Osteoblast (primary cell): ENCODE results near the gene PRDM11. TPM values are rescaled to one million over a fixed set of nuclear protein-coding genes. Genes with fewer than 3 reads are reported as not detected.

Experiments used
- DNase-seq: peaks from one replicate; pipeline ENCODE4 v3.0.0; 2011; ENCODE audit warnings: low spot score, mixed read lengths; ENCODE audit not compliant: insufficient read length; ENCODE audit errors: missing footprints
- H2AFZ ChIP-seq: 2 replicates; pipeline ENCODE4 v1.6.0; 2011; ENCODE audit warnings: mild to moderate bottlenecking, low read length
- H3K27ac ChIP-seq: 2 replicates; pipeline ENCODE4 v1.5.1; 2011; ENCODE audit warnings: mild to moderate bottlenecking, low read depth, low read length, moderate library complexity
- H3K27me3 ChIP-seq: 2 replicates; pipeline ENCODE4 v1.6.0; 2012; ENCODE audit warnings: mild to moderate bottlenecking, control low read depth, inconsistent platforms, low read length, moderate library complexity; ENCODE audit not compliant: insufficient read depth
- H3K36me3 ChIP-seq: 2 replicates; pipeline ENCODE4 v1.5.1; 2011; ENCODE audit warnings: mild to moderate bottlenecking, low read length, control low read depth, moderate library complexity; ENCODE audit not compliant: insufficient read depth
- H3K4me1 ChIP-seq: 2 replicates; pipeline ENCODE4 v1.5.1; 2011; ENCODE audit warnings: mild to moderate bottlenecking, low read length, control low read depth, moderate library complexity; ENCODE audit not compliant: insufficient read depth
- H3K4me2 ChIP-seq: 2 replicates; pipeline ENCODE4 v1.6.0; 2011; ENCODE audit warnings: mild to moderate bottlenecking, low read length; ENCODE audit not compliant: insufficient read depth
- H3K4me3 ChIP-seq: fragments of 200-600 bp; sonication (generic); 3 replicates; pipeline ENCODE4 v1.5.1; 2012; ENCODE audit warnings: mild to moderate bottlenecking, low read length, inconsistent platforms; ENCODE audit not compliant: insufficient read depth
- H3K79me2 ChIP-seq: 2 replicates; pipeline ENCODE4 v1.6.0; 2012; ENCODE audit warnings: mild to moderate bottlenecking, low read length, control low read depth, inconsistent platforms; ENCODE audit not compliant: insufficient read depth
- H3K9me3 ChIP-seq: 2 replicates; pipeline ENCODE4 v1.5.1; 2011; ENCODE audit warnings: low read depth, low read length, control low read depth
- H4K20me1 ChIP-seq: 2 replicates; pipeline ENCODE4 v1.6.0; 2012; ENCODE audit warnings: mild to moderate bottlenecking, low read length, control low read depth; ENCODE audit not compliant: insufficient read depth
- CTCF ChIP-seq: IDR thresholded peaks from 2 replicates; pipeline ENCODE4 v1.5.1; 2011; ENCODE audit warnings: mild to moderate bottlenecking, low read depth, low read length, moderate library complexity; ENCODE audit errors: extremely low read depth
- total RNA-seq: library from RNA; depleted of rRNA; stranded (reverse); fragments of >200 nt; gene quantifications from 2 replicates; pipeline ENCODE4 v1.2.3, GENCODE V29; 2012

PRDM11 gene
- total RNA-seq, 1 donor: 5.4 TPM

DNA sequence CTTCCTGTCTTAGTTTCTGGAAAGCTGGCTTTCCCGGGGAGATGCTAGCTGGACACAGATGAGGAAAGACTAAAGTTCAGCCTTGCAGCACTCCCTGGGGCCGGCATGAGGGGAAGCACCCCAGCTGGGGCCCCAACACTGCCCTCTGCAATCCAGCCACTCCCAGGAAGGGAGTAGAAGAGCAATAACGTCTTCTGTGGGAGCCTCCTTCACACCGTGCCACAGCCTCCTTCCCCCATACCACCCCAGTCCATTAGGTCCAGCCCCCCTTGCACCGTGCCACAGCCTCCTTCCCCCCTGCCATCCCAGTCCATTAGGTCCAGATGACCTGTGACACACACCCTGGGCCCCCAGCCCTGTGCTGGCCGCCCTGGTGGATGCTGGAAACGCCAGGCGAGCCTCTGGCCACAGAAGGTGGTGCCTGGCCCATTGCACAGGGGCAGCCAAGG lies 44.1 kb upstream of the PRDM11 start:
- Histone ChIP-seq H3K79me2 (no peaks in the 10 kb centered on the region), H3K9me3 (no peaks in the 10 kb centered on the region), H3K27me3 (peaks cover 25% of the 10 kb centered on the region), H3K27ac (no peak overlapping the region), H3K36me3 (no peaks in the 10 kb centered on the region), H2AFZ (no peak overlapping the region), H3K4me3 (peak overlapping the region; percentile 56), H4K20me1 (no peaks in the 10 kb centered on the region), H3K4me1 (peaks cover 9% of the 10 kb centered on the region), H3K4me2 (peak overlapping the region; percentile 78)
- no peak for TF ChIP-seq CTCF
- no peak for DNase-seq

GRCh38 chr11:45102810-45103621 lies 43.4 kb upstream of the PRDM11 start:
- Histone ChIP-seq H4K20me1 (no peaks in the 10 kb centered on the region), H3K4me3 (peak overlapping the region; percentile 56), H3K27ac (no peak overlapping the region), H3K79me2 (no peaks in the 10 kb centered on the region), H3K4me2 (peak overlapping the region; percentile 78), H3K9me3 (no peaks in the 10 kb centered on the region), H2AFZ (peak overlapping the region; percentile 58), H3K36me3 (no peaks in the 10 kb centered on the region), H3K4me1 (peaks cover 9% of the 10 kb centered on the region), H3K27me3 (peaks cover 25% of the 10 kb centered on the region)
- peak; percentile 95 for DNase-seq
- peak; percentile 96 for TF ChIP-seq CTCF

DNA sequence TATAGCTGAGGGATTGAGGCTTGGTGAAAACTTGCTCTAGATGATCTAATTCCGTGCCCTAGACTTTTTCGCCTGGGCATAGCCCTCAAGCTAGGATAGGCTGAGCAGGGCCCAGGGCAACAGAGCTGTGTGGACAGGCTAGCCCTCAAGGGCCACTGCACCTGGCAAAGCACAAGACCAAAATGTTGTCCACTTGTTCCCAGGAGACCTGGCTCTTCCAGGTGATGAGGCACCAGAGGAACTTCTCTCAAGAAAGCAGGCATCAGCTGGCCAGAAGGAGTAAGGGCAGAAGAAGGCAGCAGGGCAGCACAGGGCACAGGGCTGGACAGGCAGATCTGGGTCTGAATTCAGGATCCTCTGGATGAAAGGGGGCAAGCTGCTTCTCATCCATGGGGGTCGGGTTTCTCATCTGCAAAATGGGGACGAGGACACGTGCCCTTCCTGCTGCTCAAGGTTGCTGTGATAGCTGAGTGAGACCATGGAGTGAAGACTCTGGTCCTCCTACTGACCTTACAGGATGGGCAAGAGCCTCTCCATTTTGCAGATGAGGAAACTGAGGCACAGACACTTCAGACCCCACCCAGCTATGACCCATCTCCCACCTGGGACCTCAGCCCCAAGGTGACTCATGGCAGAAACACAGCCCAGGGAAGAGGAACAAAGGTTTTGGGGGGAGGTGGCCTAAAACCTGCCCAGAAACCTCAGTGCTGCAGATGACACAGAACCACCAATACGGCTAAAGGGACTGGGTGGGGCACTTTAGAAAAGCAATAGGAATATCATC lies 42.2 kb upstream of the PRDM11 start:
- TF ChIP-seq CTCF: no peak
- Histone ChIP-seq H3K4me2 (no peak overlapping the region), H3K4me3 (no peak overlapping the region), H3K36me3 (no peaks in the 10 kb centered on the region), H3K79me2 (no peaks in the 10 kb centered on the region), H3K27me3 (peaks cover 21% of the 10 kb centered on the region), H2AFZ (no peak overlapping the region), H3K4me1 (peaks cover 9% of the 10 kb centered on the region), H4K20me1 (no peaks in the 10 kb centered on the region), H3K27ac (no peak overlapping the region), H3K9me3 (no peaks in the 10 kb centered on the region)
- DNase-seq: no peak

DNA sequence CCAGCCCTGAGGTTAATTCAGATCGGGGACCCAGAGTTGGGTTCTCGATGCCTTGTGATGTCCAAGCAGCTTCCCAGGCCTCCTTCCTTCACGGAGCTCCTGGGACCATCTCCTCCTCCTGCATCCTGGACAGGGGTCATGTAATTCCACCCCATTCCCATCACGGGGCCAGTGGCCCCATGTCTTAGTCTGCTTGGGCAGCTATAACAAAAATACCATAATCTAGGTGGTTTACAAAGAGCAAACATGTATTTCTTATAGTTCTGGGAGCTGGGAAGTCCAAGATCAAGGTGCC lies 41.7 kb upstream of the PRDM11 start:
- no peak for DNase-seq
- Histone ChIP-seq H3K36me3 (no peaks in the 10 kb centered on the region), H4K20me1 (no peaks in the 10 kb centered on the region), H3K9me3 (no peaks in the 10 kb centered on the region), H3K4me2 (no peak overlapping the region), H3K4me3 (no peak overlapping the region), H3K27ac (no peak overlapping the region), H3K79me2 (no peaks in the 10 kb centered on the region), H2AFZ (no peak overlapping the region), H3K27me3 (peaks cover 21% of the 10 kb centered on the region), H3K4me1 (peaks cover 9% of the 10 kb centered on the region)
- no peak for TF ChIP-seq CTCF
